ENCODE measurements around the gene NQO1.

Gene NQO1

DNA sequence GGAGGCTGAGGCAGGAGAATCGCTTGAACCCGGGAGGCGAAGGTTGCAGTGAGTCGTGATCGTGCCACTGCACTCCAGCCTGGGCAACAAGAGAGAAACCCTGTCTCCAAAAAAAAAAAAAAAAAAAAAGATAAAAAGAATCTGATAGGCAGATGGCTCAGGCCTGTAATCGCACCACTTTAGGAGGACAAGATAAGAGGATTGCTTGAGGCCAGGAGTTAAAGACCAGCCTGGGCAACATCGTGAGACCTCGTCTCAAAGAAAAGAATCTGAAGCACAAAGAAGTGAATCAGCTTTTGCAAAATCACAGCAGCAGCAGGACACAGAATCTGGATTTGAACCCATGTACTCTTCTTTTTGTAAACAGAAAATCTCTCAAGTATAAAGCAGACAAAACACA lies 20.8 kb upstream of the NQO1 start:
- peaks cover 21% of the 10 kb centered on the region for H3K79me2 ChIP-seq (ENCODE audit: insufficient read depth, low read length)
- no peak overlapping the region for H3K4me3 ChIP-seq (ENCODE audit: low read length, poor library complexity, severe bottlenecking)
- H3K9me3 ChIP-seq (ENCODE audit: insufficient read depth, low read depth, low read length), result no peaks in the 10 kb centered on the region
- H3K36me3 ChIP-seq (ENCODE audit: insufficient read depth, low read length), result peaks cover 83% of the 10 kb centered on the region; the same call in 1 of the 2 replicates
- H3F3A ChIP-seq (ENCODE audit: low read depth), result no peaks in the 10 kb centered on the region
- no peaks in the 10 kb centered on the region for H3K9me2 ChIP-seq (replicated peaks; ENCODE audit: low read depth, low read length)
- peaks cover 2% of the 10 kb centered on the region for H3K4me1 ChIP-seq (ENCODE audit: insufficient read depth, low read length, poor library complexity, severe bottlenecking)
- H2AFZ ChIP-seq (ENCODE audit: low read length), result no peak overlapping the region
- no peaks in the 10 kb centered on the region for H3K27me3 ChIP-seq (ENCODE audit: insufficient read depth, low read length, poor library complexity, severe bottlenecking)
- no peak overlapping the region for H3K9ac ChIP-seq (ENCODE audit: low read depth, low read length, poor library complexity, severe bottlenecking)
- no peak overlapping the region for H3K4me2 ChIP-seq (ENCODE audit: low read depth, low read length, poor library complexity, severe bottlenecking)
- no peak for TF ChIP-seq EZH2phosphoT487 (IDR thresholded peaks at IDR 0.05; ENCODE audit: borderline replicate concordance)
- TF ChIP-seq, protein P1, sequence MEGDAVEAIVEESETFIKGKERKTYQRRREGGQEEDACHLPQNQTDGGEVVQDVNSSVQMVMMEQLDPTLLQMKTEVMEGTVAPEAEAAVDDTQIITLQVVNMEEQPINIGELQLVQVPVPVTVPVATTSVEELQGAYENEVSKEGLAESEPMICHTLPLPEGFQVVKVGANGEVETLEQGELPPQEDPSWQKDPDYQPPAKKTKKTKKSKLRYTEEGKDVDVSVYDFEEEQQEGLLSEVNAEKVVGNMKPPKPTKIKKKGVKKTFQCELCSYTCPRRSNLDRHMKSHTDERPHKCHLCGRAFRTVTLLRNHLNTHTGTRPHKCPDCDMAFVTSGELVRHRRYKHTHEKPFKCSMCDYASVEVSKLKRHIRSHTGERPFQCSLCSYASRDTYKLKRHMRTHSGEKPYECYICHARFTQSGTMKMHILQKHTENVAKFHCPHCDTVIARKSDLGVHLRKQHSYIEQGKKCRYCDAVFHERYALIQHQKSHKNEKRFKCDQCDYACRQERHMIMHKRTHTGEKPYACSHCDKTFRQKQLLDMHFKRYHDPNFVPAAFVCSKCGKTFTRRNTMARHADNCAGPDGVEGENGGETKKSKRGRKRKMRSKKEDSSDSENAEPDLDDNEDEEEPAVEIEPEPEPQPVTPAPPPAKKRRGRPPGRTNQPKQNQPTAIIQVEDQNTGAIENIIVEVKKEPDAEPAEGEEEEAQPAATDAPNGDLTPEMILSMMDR (conservative IDR thresholded peaks at IDR 0.05; ENCODE audit: low read length), result no peak
- H4K20me1 ChIP-seq (ENCODE audit: insufficient read depth, low read length, poor library complexity, severe bottlenecking), result no peaks in the 10 kb centered on the region

DNA sequence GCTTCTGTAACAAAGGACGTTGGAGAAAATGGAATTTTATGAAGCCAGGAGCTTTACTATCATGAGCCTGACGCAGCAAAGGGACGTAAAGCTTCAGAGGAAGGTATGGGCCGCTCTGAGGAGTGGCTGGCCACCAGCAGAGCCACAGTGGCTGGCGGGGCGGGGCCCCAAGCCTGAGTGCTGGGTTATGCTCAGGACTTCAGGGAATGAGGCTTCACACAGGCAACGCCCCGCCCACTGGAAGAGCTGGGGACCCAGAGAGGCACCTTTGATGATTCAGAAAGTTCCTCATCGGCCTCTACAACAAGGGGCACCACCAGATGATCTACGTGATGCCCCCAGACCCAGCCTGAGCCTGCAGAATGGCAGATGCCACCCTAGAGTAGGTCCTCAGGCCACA lies 19.6 kb upstream of the NQO1 start:
- Histone ChIP-seq H4K20me1 (ENCODE audit: insufficient read depth, low read length, poor library complexity, severe bottlenecking) (no peaks in the 10 kb centered on the region), H3K4me3 (ENCODE audit: low read length, poor library complexity, severe bottlenecking) (no peak overlapping the region), H3K9ac (ENCODE audit: low read depth, low read length, poor library complexity, severe bottlenecking) (no peak overlapping the region), H3F3A (ENCODE audit: low read depth) (no peaks in the 10 kb centered on the region), H3K9me3 (ENCODE audit: insufficient read depth, low read depth, low read length) (no peaks in the 10 kb centered on the region), H3K9me2 (replicated peaks; ENCODE audit: low read depth, low read length) (no peaks in the 10 kb centered on the region), H3K4me2 (ENCODE audit: low read depth, low read length, poor library complexity, severe bottlenecking) (no peak overlapping the region), H3K27me3 (ENCODE audit: insufficient read depth, low read length, poor library complexity, severe bottlenecking) (no peaks in the 10 kb centered on the region), H3K36me3 (ENCODE audit: insufficient read depth, low read length) (peaks cover 89% of the 10 kb centered on the region), H3K79me2 (ENCODE audit: insufficient read depth, low read length) (peaks cover 10% of the 10 kb centered on the region; the same call in 1 of the 2 replicates), H3K4me1 (ENCODE audit: insufficient read depth, low read length, poor library complexity, severe bottlenecking) (no peaks in the 10 kb centered on the region), H2AFZ (ENCODE audit: low read length) (no peak overlapping the region)
- TF ChIP-seq, protein P1 (conservative IDR thresholded peaks at IDR 0.05; ENCODE audit: low read length), result no peak
- TF ChIP-seq EZH2phosphoT487 (IDR thresholded peaks at IDR 0.05; ENCODE audit: borderline replicate concordance), result no peak

DNA sequence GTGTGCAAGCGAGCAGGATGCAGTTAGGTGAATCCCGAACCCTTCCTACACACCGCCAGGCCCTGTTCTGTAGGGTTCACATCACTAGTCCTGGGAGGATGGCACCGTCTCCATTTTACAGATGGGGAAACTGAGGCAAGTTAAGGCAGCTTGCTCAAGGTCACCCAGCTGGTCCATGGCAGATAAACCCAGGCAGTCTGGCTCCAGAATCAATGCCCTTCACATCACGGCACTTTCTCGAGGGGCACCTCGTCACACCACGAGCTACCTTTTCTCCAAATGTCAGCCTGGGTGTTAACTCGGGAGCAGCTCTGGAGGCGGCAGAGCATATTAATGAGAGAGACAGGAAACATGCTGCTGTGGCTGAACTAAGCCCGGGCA lies 18.9 kb upstream of the NQO1 start:
- H3K9me3 ChIP-seq (ENCODE audit: insufficient read depth, low read depth, low read length), result no peaks in the 10 kb centered on the region
- no peak overlapping the region for H2AFZ ChIP-seq (ENCODE audit: low read length)
- H3K9me2 ChIP-seq (replicated peaks; ENCODE audit: low read depth, low read length), result no peaks in the 10 kb centered on the region
- H3K4me2 ChIP-seq (ENCODE audit: low read depth, low read length, poor library complexity, severe bottlenecking), result no peak overlapping the region
- no peaks in the 10 kb centered on the region for H3K4me1 ChIP-seq (ENCODE audit: insufficient read depth, low read length, poor library complexity, severe bottlenecking)
- H3K36me3 ChIP-seq (ENCODE audit: insufficient read depth, low read length), result peaks cover 87% of the 10 kb centered on the region
- no peak overlapping the region for H3K4me3 ChIP-seq (ENCODE audit: low read length, poor library complexity, severe bottlenecking)
- H3K27me3 ChIP-seq (ENCODE audit: insufficient read depth, low read length, poor library complexity, severe bottlenecking), result no peaks in the 10 kb centered on the region
- no peaks in the 10 kb centered on the region for H4K20me1 ChIP-seq (ENCODE audit: insufficient read depth, low read length, poor library complexity, severe bottlenecking)
- no peak for TF ChIP-seq EZH2phosphoT487 (IDR thresholded peaks at IDR 0.05; ENCODE audit: borderline replicate concordance)
- TF ChIP-seq, protein P1 (conservative IDR thresholded peaks at IDR 0.05; ENCODE audit: low read length), result no peak
- peaks cover 3% of the 10 kb centered on the region; the same call in 1 of the 2 replicates for H3K79me2 ChIP-seq (ENCODE audit: insufficient read depth, low read length)
- H3K9ac ChIP-seq (ENCODE audit: low read depth, low read length, poor library complexity, severe bottlenecking), result no peak overlapping the region
- H3F3A ChIP-seq (ENCODE audit: low read depth), result no peaks in the 10 kb centered on the region
